Measurements from ENCODE around the gene POLR2B. TPM values are rescaled to one million over a fixed set of nuclear protein-coding genes. Genes with fewer than 3 reads are reported as not detected.

The POLR2B gene
- polyA plus RNA-seq, 3 donors from 2014 or later = 40.7 to 71.6 (median 68.8) TPM

- no peak for DNase-seq
- Mint-ChIP-seq H3K27me3 (ENCODE audit: low read depth in 3 of 3) (peaks cover 7 to 15% (median 14%) of the 10 kb centered on the region in 3 donors), H3K4me1 (peaks cover 24 to 44% of the 10 kb centered on the region in 2 donors), H3K4me3 (no peak overlapping the region), H3K27ac (no peak overlapping the region), H3K36me3 (peaks cover 35 to 46% (median 37%) of the 10 kb centered on the region in 3 donors), H3K9me3 (peaks cover 0 to 2% (median 0%) of the 10 kb centered on the region in 6 donors)
Measured at GRCh38 chr4:56972809-56973208, 5.9 kb upstream of the POLR2B start.

DNA sequence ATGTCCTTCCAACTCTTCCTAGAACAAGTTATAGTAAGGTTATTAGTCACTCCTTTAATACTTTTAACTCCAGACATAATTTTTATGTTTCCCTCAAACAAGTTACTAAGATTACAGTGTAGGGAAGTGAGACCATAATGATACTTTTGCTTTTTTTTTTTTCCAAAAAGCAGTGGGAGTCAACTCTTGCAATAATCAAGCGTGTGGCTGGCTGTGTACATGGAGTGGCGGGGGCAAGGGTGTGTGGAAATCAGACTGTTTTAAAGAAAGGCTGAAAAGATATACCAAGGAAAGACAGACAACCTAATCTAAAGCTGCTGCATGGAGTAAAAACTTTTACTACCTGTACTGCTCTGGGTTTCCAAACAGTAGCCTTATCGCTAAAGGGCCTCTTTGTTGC lies 5.4 kb upstream of the POLR2B start:
- H3K36me3 Mint-ChIP-seq = peaks cover 35 to 42% (median 36%) of the 10 kb centered on the region in 3 donors
- peak overlapping the region in 2 of 6 donors; percentile 10 to 29 for H3K27ac Mint-ChIP-seq
- DNase-seq = no peak
- H3K9me3 Mint-ChIP-seq = peaks cover 0 to 2% (median 0%) of the 10 kb centered on the region in 6 donors
- peak overlapping the region in 2 of 5 donors; percentile 10 to 26 for H3K4me3 Mint-ChIP-seq
- H3K27me3 Mint-ChIP-seq (ENCODE audit: low read depth in 3 of 3) = peaks cover 11 to 20% (median 18%) of the 10 kb centered on the region in 3 donors
- H3K4me1 Mint-ChIP-seq = peaks cover 24 to 46% of the 10 kb centered on the region in 2 donors

DNA sequence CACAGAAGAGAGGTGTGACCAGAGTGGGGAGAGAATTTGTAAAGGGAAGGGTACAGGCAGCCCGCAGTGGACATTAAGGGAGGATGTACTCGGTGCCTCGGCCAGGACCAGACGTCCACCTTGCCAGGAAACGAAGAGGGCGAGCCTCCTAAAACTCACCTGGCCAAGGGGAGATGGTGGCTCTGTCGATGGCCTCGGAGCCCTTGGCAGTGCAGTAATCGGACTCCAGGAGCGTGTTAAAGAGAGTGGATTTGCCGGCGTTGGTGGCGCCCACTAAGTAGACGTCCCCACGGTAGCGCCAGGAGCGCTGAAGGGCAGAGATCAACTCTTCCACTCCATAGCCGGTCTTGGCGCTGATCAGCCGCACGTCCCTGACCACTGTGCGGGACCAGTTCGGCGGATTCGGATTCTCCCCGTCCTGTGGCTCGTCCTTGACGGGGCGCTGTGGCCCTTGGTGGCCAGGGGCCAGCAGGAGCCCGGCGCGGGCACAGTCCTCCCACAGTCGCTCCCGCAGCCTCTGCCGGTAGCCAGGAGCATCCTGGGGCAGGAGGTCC lies 2.3 kb upstream of the POLR2B start:
- peak in 1 of 3 donors; percentile 3 for DNase-seq
- Mint-ChIP-seq H3K4me3 (peak overlapping the region; percentile 95 to 100 (median 100)), H3K9me3 (peaks cover 0 to 2% (median 0%) of the 10 kb centered on the region in 6 donors), H3K27ac (peak overlapping the region; percentile 22 to 83 (median 72)), H3K4me1 (peaks cover 49 to 67% of the 10 kb centered on the region in 2 donors), H3K36me3 (peaks cover 27 to 32% (median 30%) of the 10 kb centered on the region in 3 donors), H3K27me3 (ENCODE audit: low read depth in 3 of 3) (peaks cover 20 to 35% (median 32%) of the 10 kb centered on the region in 3 donors)

GRCh38 chr4:56976837-56977320 lies 1.8 kb upstream of the POLR2B start:
- peaks cover 23 to 29% (median 27%) of the 10 kb centered on the region in 3 donors for H3K36me3 Mint-ChIP-seq
- no peak for DNase-seq
- H3K27ac Mint-ChIP-seq = peak overlapping the region; percentile 95 to 100 (median 98)
- peaks cover 20 to 40% (median 32%) of the 10 kb centered on the region in 3 donors for H3K27me3 Mint-ChIP-seq (ENCODE audit: low read depth in 3 of 3)
- peak overlapping the region; percentile 99 to 100 (median 100) for H3K4me3 Mint-ChIP-seq
- peaks cover 55 to 72% of the 10 kb centered on the region in 2 donors for H3K4me1 Mint-ChIP-seq
- peaks cover 0 to 2% (median 0%) of the 10 kb centered on the region in 6 donors for H3K9me3 Mint-ChIP-seq

GRCh38 chr4:56977321-56978012 lies 1.2 kb upstream of the POLR2B start, which contains the start of gene NOA1:
Gene NOA1 (minus strand): TSS chr4:56977606. CDS start chr4:56977585, 21 bp downstream.
- Mint-ChIP-seq H3K36me3 (peaks cover 18 to 24% (median 21%) of the 10 kb centered on the region in 3 donors), H3K27me3 (ENCODE audit: low read depth in 3 of 3) (peaks cover 20 to 40% (median 32%) of the 10 kb centered on the region in 3 donors), H3K4me3 (peak within 1 kb of the TSS; percentile 99 to 100 (median 100)), H3K9me3 (peaks cover 0 to 2% (median 0%) of the 10 kb centered on the region in 6 donors), H3K27ac (peak within 1 kb of the TSS; percentile 97 to 100 (median 100)), H3K4me1 (peaks cover 60 to 72% of the 10 kb centered on the region in 2 donors)
- DNase-seq = peak; percentile 99

- peak; percentile 63 to 71 (median 67) for DNase-seq
- H3K27me3 Mint-ChIP-seq (ENCODE audit: low read depth in 3 of 3) = peaks cover 20 to 39% (median 32%) of the 10 kb centered on the region in 3 donors
- peak overlapping the region; percentile 99 to 100 (median 100) for H3K4me3 Mint-ChIP-seq
- H3K9me3 Mint-ChIP-seq = peaks cover 0 to 2% (median 0%) of the 10 kb centered on the region in 6 donors
- peaks cover 68 to 73% of the 10 kb centered on the region in 2 donors for H3K4me1 Mint-ChIP-seq
- H3K36me3 Mint-ChIP-seq = peaks cover 0 to 5% (median 4%) of the 10 kb centered on the region in 3 donors
- H3K27ac Mint-ChIP-seq = peak overlapping the region; percentile 97 to 100 (median 100)
Measured at GRCh38 chr4:56979421-56980072, 851 bp downstream of the POLR2B start.

- H3K36me3 Mint-ChIP-seq = peaks cover 0 to 8% (median 6%) of the 10 kb centered on the region in 3 donors
- peaks cover 0 to 2% (median 0%) of the 10 kb centered on the region in 6 donors for H3K9me3 Mint-ChIP-seq
- peak in 1 of 3 donors; percentile 9 for DNase-seq
- H3K27me3 Mint-ChIP-seq (ENCODE audit: low read depth in 3 of 3) = peaks cover 18 to 35% (median 28%) of the 10 kb centered on the region in 3 donors
- peak overlapping the region; percentile 49 to 97 (median 71) for H3K27ac Mint-ChIP-seq
- peak overlapping the region; percentile 55 to 100 (median 68) for H3K4me3 Mint-ChIP-seq
- H3K4me1 Mint-ChIP-seq = peaks cover 64 to 83% of the 10 kb centered on the region in 2 donors
Measured at GRCh38 chr4:56981795-56982201, 3.1 kb downstream of the POLR2B start.

DNA sequence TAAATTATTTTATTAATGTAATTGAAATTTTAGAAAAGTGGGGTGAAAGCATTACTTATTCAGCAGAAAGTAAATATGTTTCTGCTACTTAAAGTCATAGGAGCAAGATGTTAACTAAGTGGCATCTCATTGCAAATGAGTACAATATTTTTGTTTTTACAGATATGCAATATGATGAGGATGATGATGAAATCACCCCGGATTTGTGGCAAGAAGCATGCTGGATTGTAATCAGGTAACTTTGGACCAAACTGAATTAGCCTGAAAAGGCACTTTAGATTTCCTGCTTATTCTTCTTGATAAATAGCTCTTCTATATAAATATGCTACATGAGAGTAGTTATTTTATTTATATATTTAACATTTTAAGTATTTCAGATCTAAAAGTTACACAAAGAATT lies 7.5 kb downstream of the POLR2B start:
- no peak for DNase-seq
- Mint-ChIP-seq H3K4me3 (no peak overlapping the region), H3K9me3 (no peaks in the 10 kb centered on the region), H3K36me3 (peaks cover 0 to 20% (median 9%) of the 10 kb centered on the region in 3 donors), H3K27ac (no peak overlapping the region), H3K27me3 (ENCODE audit: low read depth in 3 of 3) (peaks cover 0 to 8% (median under 1%) of the 10 kb centered on the region in 3 donors), H3K4me1 (peaks cover 51 to 86% of the 10 kb centered on the region in 2 donors)

GRCh38 chr4:56986952-56987351 lies 8.3 kb downstream of the POLR2B start:
- H3K4me3 Mint-ChIP-seq = no peak overlapping the region
- H3K27ac Mint-ChIP-seq = peak overlapping the region in 1 of 6 donors; percentile 60
- H3K27me3 Mint-ChIP-seq (ENCODE audit: low read depth in 3 of 3) = peaks cover 0 to 2% (median 0%) of the 10 kb centered on the region in 3 donors
- H3K9me3 Mint-ChIP-seq = no peaks in the 10 kb centered on the region
- no peak for DNase-seq
- peaks cover 0 to 25% (median 15%) of the 10 kb centered on the region in 3 donors for H3K36me3 Mint-ChIP-seq
- peaks cover 51 to 86% of the 10 kb centered on the region in 2 donors for H3K4me1 Mint-ChIP-seq

- DNase-seq = no peak
- H3K27me3 Mint-ChIP-seq (ENCODE audit: low read depth in 3 of 3) = peaks cover 0 to under 1% (median 0%) of the 10 kb centered on the region in 3 donors
- H3K9me3 Mint-ChIP-seq = no peaks in the 10 kb centered on the region
- H3K4me3 Mint-ChIP-seq = no peak overlapping the region
- H3K27ac Mint-ChIP-seq = peak overlapping the region in 3 of 6 donors; percentile 11 to 73 (median 18)
- peaks cover 34 to 84% of the 10 kb centered on the region in 2 donors for H3K4me1 Mint-ChIP-seq
- peaks cover 5 to 37% (median 16%) of the 10 kb centered on the region in 3 donors for H3K36me3 Mint-ChIP-seq
Measured at GRCh38 chr4:56990109-56990905, 11.6 kb downstream of the POLR2B start.

- Mint-ChIP-seq H3K9me3 (no peaks in the 10 kb centered on the region), H3K27ac (peak overlapping the region in 1 of 6 donors; percentile 30), H3K27me3 (ENCODE audit: low read depth in 3 of 3) (peaks cover 0 to 1% (median 0%) of the 10 kb centered on the region in 3 donors), H3K4me1 (peaks cover 27 to 62% of the 10 kb centered on the region in 2 donors), H3K4me3 (no peak overlapping the region), H3K36me3 (peaks cover 14 to 55% (median 32%) of the 10 kb centered on the region in 3 donors)
- DNase-seq = no peak
Measured at GRCh38 chr4:56995525-56995924, 16.8 kb downstream of the POLR2B start.

GRCh38 chr4:56999751-57000150 lies 21.1 kb downstream of the POLR2B start:
- H3K4me1 Mint-ChIP-seq = peaks cover 12 to 24% of the 10 kb centered on the region in 2 donors
- H3K9me3 Mint-ChIP-seq = no peaks in the 10 kb centered on the region
- peaks cover 9 to 49% (median 26%) of the 10 kb centered on the region in 3 donors for H3K36me3 Mint-ChIP-seq
- H3K27ac Mint-ChIP-seq = no peak overlapping the region
- H3K4me3 Mint-ChIP-seq = no peak overlapping the region
- no peak for DNase-seq
- peaks cover 0 to 1% (median 0%) of the 10 kb centered on the region in 3 donors for H3K27me3 Mint-ChIP-seq (ENCODE audit: low read depth in 3 of 3)

Data from immature natural killer cell (primary cell).